HG03575 (cell line): ENCODE data around the gene AP4M1.

Source experiments
- ATAC-seq: cut with Tn5 transposase; IDR thresholded peaks from one replicate; pipeline ENCODE4 v1.9.1; 2021; ENCODE audit not compliant: unreplicated experiment, insufficient number of reproducible peaks, low FRiP score; ENCODE audit errors: extremely low read depth

Gene AP4M1

GRCh38 chr7:100102950-100103840 lies 1.8 kb downstream of the AP4M1 start:
- no peak for ATAC-seq

GRCh38 chr7:100105534-100105933 lies 4.1 kb downstream of the AP4M1 start:
- ATAC-seq: no peak

DNA sequence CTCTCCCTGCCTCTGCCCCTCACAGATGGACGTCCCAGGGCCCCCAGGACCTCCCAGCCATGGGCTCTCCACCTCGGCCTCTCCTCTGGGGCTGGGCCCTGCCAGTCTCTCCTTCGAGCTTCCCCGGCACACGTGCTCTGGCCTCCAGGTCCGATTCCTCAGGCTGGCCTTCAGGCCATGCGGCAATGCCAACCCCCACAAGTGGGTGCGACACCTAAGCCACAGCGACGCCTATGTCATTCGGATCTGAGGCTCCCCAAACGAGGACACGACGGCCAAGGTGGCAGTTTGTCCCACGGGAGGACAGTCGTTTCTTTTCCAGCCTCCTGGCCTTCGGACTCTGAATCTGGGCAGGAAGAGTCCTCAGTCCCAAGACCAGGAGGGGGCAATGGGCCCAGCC lies 5.2 kb downstream of the AP4M1 start:
- ATAC-seq: no peak

DNA sequence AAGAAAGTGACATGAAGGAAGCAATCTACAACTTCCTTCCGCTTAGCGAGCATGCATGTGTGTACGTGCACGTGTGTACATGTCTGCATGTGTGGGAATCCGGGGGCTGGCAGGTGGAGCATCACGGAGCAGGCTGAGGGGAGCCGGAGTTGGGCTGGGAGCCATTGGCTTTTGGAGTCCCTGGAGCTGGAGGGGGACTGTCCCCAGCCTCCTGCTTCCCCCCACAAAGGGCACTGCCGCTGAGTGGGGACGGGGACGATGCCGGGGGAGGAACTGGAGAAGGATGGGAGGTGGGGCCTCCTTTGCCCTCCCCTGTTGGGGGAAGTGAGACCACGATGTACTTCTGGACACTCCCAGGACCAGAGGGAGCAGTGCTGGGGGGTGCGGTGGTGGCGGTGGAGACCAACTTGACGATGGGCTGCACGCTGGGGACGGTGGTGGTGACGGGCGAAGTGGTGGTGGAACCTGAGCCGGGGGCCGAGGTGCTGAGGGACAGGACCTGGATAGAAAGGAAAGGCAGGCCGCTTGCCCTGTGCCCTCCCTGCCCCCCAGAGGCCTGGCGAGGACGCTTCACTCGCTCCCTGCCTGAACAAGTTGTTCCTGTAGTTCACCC lies 5.8 kb downstream of the AP4M1 start:
- ATAC-seq: no peak

- ATAC-seq: no peak
Measured at GRCh38 chr7:100107890-100108289, 6.4 kb downstream of the AP4M1 start.

DNA sequence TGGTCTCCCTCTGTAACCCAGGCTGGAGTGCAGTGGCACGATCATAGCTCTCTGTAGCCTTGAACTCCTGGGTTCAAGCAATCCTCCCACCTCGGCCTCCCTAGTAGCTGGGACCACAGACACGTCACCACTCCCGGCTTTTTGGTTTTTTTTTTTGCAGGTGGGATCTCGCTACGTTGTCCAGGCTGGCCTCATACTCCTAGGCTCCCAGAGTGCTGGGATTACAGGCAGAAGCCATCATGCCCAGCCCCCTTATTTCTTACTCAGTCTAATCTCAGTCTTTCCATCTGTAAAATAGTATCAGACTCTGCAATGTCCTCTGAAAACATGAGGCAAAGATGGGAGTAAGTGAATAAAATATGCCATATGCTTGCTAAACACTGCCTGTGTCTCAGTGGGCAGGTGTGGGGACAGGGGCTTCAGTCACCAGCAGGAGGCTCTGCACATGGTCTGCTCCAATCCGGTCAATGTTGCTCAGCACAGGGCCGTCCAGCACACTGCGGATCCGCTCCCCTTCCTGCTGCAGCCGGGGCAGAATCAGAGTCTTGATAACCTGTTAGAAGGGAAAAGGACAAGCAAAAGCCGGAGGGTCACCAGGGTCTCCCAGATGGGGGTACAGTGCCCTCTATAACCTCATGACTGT lies 8.2 kb downstream of the AP4M1 start:
- no peak for ATAC-seq

- no peak for ATAC-seq
Measured at GRCh38 chr7:100111156-100111555, 9.7 kb downstream of the AP4M1 start.

- no peak for ATAC-seq
Measured at GRCh38 chr7:100111914-100112313, 10.5 kb downstream of the AP4M1 start.

DNA sequence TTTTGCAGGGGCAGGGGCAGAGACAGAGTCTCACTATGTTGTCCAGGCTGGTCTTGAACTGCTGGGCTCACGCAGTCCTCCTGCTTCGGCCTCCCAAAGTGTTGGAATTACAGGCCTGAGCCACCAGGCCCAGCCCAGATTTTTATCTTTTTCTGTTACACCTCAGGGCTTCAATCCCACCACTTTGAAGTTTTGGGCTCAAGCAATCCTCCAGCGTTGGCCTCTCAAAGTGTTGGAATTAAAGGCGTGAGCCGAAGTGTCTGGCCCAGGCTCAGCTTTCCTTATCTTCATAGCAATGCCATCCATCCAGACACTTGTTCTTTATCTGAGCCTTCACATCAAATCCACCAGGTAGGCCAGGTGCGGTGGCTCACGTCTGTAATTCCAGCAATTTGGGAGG lies 13.6 kb downstream of the AP4M1 start:
- ATAC-seq: no peak

DNA sequence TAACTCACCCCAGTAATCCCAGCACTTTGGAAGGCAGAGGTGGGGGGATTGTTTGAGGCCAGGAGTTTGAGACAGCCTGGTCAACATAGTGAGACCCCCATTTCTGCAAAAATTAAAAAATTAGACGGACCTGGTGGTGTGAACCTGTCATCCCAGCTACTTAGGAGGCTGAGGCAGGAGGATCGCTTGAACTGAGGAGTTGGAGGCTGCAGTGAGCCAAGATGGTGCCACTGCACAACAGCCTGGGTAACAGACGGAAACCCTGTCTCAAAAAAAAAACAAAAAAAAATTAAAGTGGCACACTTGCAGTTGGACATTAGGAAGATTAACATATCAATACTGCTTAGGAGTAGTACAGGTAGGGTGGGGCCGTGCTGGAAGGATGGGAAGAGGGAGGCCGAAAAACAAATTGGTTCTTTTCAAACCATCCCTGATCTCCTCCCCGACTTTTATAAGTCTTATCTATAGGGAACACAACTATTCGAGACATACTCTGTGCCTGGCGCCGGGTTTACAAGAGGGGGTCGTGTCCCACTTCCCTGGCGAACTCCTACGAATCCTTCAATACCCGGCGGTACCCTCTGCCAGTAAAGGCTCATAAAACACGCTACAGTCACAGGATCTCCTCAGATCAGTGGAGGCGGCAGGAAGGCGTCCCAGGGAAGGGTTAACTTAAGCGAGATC lies 17.1 kb downstream of the AP4M1 start:
- ATAC-seq: no peak

GRCh38 chr7:100119072-100119969 lies 17.9 kb downstream of the AP4M1 start, which contains the start of the genes CNPY4 and TAF6:
TSS of gene CNPY4 (plus strand) at chr7:100119634. CDS start at chr7:100119745, 111 bp downstream.
TSS of gene TAF6 (minus strand) at chr7:100119358. CDS start at chr7:100114209, 5,149 bp downstream.
- ATAC-seq: no peak

DNA sequence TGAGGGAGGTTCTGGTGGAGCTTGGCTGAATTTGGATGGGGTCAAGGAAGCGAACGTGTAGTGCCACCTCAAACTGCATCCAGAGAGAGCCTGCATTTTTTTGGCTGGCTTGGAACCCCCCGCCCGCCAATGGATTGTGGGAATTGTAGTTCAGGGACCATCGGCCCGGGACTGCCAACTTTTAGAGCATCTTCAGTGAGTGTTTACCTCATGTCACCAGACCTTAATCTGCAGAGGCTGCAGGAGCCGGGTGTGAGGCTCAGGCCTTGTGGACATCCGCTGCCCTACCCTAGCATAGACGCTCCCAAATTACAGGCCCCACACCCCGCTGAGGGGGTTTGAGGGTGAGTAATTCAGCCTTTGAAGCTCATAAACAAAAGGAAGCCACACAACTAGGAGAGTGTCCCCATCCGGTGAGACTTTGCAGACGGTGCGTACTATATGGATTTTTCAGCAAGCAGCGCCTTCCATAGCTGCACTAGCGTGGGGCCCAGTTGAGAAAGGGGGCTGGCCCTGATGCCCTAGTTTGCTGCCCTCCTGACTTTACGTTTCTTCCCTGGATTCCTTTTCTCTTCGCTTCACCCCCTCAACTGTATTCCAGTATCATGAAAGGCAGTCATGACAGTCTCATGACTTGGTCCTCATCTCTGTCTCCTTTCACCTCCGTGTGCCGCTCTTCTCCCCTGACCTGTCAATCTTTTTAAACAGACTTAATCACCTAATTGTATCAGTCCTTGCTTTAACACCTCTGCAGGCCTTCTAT lies 18.7 kb downstream of the AP4M1 start:
- ATAC-seq: no peak

GRCh38 chr7:100120733-100121036 lies 19.2 kb downstream of the AP4M1 start:
- no peak for ATAC-seq

DNA sequence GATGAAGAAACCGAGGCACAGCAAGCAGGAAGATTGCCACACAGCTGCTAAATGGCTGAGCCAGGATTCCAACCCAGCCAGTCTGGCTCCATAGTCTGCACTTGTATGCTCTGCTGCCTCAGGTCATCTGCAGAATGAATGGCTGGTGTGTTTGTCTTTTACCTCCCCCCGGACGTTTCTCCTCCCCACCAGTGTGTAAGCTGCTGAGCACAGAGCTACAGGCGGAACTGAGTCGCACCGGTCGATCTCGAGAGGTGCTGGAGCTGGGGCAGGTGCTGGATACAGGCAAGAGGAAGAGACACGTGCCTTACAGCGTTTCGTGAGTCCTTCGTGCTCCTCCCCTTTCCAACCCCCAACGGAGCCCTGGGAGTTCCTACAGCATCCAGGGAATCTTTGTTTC lies 20.6 kb downstream of the AP4M1 start:
- ATAC-seq: no peak

- ATAC-seq: no peak
Measured at GRCh38 chr7:100122568-100122967, 21.1 kb downstream of the AP4M1 start.

GRCh38 chr7:100124301-100125230 lies 23.1 kb downstream of the AP4M1 start:
- no peak for ATAC-seq
